ENCODE data around the gene PDZK1IP1.
A peak's percentile ranks its signal among the peaks of the same experiment; 100 is the strongest.

The PDZK1IP1 gene

DNA sequence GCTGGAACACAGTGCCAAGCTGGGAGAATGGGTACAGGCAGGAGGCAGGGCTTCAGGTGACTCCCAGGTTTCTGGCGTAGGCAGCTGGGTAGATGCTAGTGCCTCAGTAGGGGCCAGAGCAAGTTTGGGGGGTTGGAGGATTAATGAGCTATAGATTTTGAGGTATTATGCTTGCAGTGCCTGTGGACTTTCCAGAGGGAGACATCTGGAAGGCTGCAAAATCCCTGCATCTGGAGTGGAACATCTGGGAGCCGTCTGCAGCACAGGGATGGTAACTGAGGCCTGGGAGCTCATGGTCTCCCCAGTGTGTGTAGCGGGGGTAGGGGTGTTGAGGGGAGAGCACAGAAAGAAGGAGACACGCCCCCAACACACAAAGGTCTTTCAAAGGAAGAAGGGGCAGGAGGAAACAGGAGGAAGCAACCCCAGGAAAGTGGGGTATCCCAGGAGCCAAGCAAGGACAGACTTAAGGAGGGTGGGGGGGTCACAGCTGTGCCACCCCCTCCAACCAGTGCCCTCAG, 2.2 kb upstream of the PDZK1IP1 start:
- no peak for TF ChIP-seq ZFX (IDR thresholded peaks at IDR 0.05)
- TF ChIP-seq, protein P1, sequence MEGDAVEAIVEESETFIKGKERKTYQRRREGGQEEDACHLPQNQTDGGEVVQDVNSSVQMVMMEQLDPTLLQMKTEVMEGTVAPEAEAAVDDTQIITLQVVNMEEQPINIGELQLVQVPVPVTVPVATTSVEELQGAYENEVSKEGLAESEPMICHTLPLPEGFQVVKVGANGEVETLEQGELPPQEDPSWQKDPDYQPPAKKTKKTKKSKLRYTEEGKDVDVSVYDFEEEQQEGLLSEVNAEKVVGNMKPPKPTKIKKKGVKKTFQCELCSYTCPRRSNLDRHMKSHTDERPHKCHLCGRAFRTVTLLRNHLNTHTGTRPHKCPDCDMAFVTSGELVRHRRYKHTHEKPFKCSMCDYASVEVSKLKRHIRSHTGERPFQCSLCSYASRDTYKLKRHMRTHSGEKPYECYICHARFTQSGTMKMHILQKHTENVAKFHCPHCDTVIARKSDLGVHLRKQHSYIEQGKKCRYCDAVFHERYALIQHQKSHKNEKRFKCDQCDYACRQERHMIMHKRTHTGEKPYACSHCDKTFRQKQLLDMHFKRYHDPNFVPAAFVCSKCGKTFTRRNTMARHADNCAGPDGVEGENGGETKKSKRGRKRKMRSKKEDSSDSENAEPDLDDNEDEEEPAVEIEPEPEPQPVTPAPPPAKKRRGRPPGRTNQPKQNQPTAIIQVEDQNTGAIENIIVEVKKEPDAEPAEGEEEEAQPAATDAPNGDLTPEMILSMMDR (conservative IDR thresholded peaks at IDR 0.05) = no peak
- H3K27ac ChIP-seq = peak overlapping the region; percentile 14

GRCh38 chr1:47190857-47191256, 1.0 kb upstream of the PDZK1IP1 start:
- TF ChIP-seq ZFX (IDR thresholded peaks at IDR 0.05) = no peak
- H3K27ac ChIP-seq = peak overlapping the region; percentile 71

GRCh38 chr1:47190509-47190855, 646 bp upstream of the PDZK1IP1 start:
- TF ChIP-seq ZFX (IDR thresholded peaks at IDR 0.05) = no peak
- TF ChIP-seq, protein P1 (conservative IDR thresholded peaks at IDR 0.05) = no peak
- H3K27ac ChIP-seq = peak overlapping the region; percentile 71

DNA sequence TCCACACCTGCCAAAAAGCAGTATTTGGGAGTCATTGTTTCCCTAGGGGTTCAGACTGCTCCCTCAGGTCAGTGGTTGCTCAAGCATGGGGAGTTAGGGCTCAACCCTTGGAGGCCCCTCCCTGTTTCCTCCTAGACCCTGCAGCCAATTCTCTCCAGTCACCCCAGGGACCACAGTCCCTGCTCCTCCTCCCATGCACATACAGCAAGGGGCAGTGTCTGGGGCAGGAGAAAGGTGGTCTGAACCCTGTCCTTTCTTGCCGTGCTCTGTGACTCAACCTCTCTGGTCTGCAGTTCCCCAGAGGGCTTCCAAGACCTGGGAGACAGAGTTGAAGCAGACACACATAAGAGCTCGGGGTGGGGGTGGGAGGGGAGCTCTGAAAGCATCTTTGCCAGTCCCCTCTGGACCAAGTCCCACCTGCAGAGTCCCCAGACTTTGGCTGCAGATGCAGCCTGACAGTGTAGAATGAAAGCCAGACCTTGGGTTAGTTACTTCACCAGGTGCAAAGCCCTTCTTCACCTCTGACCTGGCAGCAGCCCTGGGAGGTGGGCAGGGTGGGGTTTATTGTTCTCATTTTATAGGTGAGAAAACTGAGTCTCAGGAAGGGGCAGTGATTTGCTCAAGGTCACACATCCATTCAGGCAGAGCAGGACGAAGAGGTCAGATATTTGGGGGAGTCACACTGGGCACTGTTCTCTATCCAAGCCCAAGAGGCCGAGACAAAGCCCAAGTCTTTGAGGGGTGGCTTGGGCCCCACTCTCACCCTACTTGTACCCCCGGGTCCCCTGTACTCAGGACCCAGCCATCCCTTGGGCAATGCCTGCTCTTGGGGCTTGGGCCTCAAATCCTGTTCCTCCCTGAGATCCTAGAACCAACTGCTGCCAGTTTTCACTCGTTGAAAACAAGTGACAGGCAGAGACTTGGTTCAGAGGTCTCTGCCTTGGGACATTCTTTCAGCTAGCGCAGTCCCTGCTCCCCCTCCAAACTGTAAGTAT, 748 bp downstream of the PDZK1IP1 start:
- no peak for TF ChIP-seq ZFX (IDR thresholded peaks at IDR 0.05)
- TF ChIP-seq, protein P1 (conservative IDR thresholded peaks at IDR 0.05) = no peak
- H3K27ac ChIP-seq = peak overlapping the region; percentile 71

GRCh38 chr1:47187926-47188250, 1.9 kb downstream of the PDZK1IP1 start:
- H3K27ac ChIP-seq = no peak overlapping the region
- TF ChIP-seq, protein P1 (conservative IDR thresholded peaks at IDR 0.05) = no peak
- TF ChIP-seq ZFX (IDR thresholded peaks at IDR 0.05) = no peak

DNA sequence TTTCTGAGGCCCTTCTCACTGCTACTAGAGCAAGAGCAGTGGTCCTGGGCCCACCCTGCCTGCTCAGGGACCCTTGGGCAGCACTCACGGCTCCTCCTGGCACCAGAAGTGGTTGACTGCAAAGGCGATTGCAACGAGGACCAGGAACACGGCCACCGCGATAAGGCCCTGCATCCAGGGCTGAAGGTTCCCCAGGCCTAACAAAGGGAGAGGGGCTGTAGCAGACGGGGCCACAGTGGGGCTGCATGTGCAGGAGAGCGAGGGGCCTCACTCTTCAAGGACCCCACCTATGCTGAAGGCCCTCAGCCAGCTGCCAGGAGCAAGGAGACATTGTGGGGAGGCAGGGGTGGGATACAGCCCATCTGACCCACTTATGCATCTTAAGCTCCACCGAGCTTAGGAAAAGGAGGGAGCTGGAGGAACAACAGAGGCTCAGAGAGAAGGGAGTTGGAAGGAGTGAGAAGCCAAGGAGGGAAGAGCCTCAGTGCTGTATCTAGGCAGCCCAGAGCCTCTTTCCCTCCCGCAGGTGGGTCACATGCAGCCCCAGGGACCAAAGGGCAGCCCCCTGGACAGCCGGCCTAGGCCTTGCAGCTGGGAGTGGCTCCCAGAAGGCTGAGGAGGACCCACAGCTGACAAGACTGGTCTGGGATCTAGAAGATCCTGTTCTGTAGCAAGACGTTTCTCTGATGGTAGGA, 2.5 kb downstream of the PDZK1IP1 start:
- H3K27ac ChIP-seq = no peak overlapping the region
- TF ChIP-seq ZFX (IDR thresholded peaks at IDR 0.05) = no peak
- TF ChIP-seq, protein P1 (conservative IDR thresholded peaks at IDR 0.05) = no peak

DNA sequence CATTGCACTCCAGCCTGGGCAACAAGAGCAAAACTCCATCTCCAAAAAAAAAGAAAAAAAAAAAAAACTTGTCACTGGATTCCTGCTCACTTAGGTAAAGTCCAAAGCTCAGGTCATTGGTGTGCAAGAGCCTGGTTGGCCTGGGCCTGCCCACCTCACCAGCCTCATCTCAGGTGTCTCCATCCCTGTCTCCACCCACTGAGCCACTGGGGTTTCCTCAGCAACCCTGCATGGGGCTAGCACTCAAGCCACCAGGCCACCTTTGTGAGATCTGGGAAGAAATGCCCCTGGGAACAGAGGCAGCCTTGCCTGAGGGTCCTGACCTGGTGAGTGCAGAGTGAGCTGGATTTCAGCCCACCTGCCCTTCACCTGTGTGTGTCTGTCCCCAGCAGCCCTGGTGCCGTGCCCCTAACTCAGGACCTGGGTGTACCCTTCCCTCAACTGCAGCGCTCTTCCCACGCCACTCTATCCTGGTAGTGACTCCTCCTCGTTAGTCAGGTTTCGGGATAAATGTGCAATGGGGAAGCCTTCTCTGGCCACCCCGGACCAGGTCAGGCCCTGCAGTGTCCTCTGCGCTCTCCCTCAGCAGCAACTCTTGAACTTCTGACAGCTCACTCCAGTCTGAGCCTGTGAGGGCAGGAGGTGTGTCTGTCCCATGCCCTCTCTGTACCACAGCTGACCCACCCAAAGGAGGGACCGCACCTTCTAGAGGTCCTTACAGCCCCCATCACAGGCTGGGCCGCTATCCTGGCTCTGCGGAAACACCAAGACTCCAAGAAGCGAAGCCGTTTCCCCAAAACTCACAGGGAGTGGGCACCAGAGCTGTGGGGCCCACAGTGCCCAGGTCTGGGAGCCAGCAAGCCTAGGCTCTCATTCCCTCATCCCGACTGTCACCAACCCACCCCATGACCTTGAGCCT, 3.3 kb downstream of the PDZK1IP1 start:
- no peak overlapping the region for H3K27ac ChIP-seq
- TF ChIP-seq, protein P1 (conservative IDR thresholded peaks at IDR 0.05) = no peak
- TF ChIP-seq ZFX (IDR thresholded peaks at IDR 0.05) = no peak

Measured in C4-2B (cell line).